Measurements from ENCODE around the gene ANKRD2.
"Not testable (repeated sequence)": the region's sequence is repeated elsewhere in the genome, so short reads cannot be mapped to it uniquely, and the experiment has no call there.

The ANKRD2 gene

GRCh38 chr10:97572214-97572989 is at the start of gene ANKRD2:
TSS of gene ANKRD2 (plus strand) at chr10:97572779. CDS start at chr10:97572789, 10 bp downstream.
- H3K4me3 ChIP-seq (ENCODE audit: low read depth, low read length): no peak within 1 kb of the TSS
- TF ChIP-seq CTCF (IDR thresholded peaks at IDR 0.05; ENCODE audit: control insufficient read depth, extremely low read depth, insufficient read depth): peak; percentile 97
- peak; percentile 52 for DNase-seq (ENCODE audit: low read depth)

- DNase-seq (ENCODE audit: low read depth): no peak
- no peak for TF ChIP-seq CTCF (IDR thresholded peaks at IDR 0.05; ENCODE audit: control insufficient read depth, extremely low read depth, insufficient read depth)
- H3K4me3 ChIP-seq (ENCODE audit: low read depth, low read length): no peak overlapping the region
Observed at GRCh38 chr10:97522937-97523336, 49.6 kb upstream of the ANKRD2 start.

- TF ChIP-seq CTCF (IDR thresholded peaks at IDR 0.05; ENCODE audit: control insufficient read depth, extremely low read depth, insufficient read depth): no peak
- no peak overlapping the region for H3K4me3 ChIP-seq (ENCODE audit: low read depth, low read length)
- no peak for DNase-seq (ENCODE audit: low read depth)
Observed at GRCh38 chr10:97525086-97525485, 47.5 kb upstream of the ANKRD2 start.

GRCh38 chr10:97525683-97526110 is 46.9 kb upstream of the ANKRD2 start:
- no peak for TF ChIP-seq CTCF (IDR thresholded peaks at IDR 0.05; ENCODE audit: control insufficient read depth, extremely low read depth, insufficient read depth)
- no peak for DNase-seq (ENCODE audit: low read depth)
- no peak overlapping the region for H3K4me3 ChIP-seq (ENCODE audit: low read depth, low read length)

GRCh38 chr10:97528876-97529275 is 43.7 kb upstream of the ANKRD2 start:
- not testable (repeated sequence) for DNase-seq (ENCODE audit: low read depth); H3K4me3 ChIP-seq (ENCODE audit: low read depth, low read length)

GRCh38 chr10:97529685-97530465 is 42.7 kb upstream of the ANKRD2 start:
- no peak for DNase-seq (ENCODE audit: low read depth)
- H3K4me3 ChIP-seq (ENCODE audit: low read depth, low read length): no peak overlapping the region
- no peak for TF ChIP-seq CTCF (IDR thresholded peaks at IDR 0.05; ENCODE audit: control insufficient read depth, extremely low read depth, insufficient read depth)

- H3K4me3 ChIP-seq (ENCODE audit: low read depth, low read length): no peak overlapping the region
- DNase-seq (ENCODE audit: low read depth): no peak
- TF ChIP-seq CTCF (IDR thresholded peaks at IDR 0.05; ENCODE audit: control insufficient read depth, extremely low read depth, insufficient read depth): no peak
Observed at GRCh38 chr10:97531401-97531986, 41.1 kb upstream of the ANKRD2 start.

Measured in LNCaP clone FGC (cell line).